Fibroblast of villous mesenchyme (primary cell): Measurements from ENCODE around the gene CRY1. TPM values are rescaled to one million over a fixed set of nuclear protein-coding genes. Genes with fewer than 3 reads are reported as not detected.

Experiments
- DNase-seq: peaks from one replicate; pipeline ENCODE4 v3.0.0-alpha.2; 2010; ENCODE audit warnings: low read depth
- H3K4me3 ChIP-seq: 2 replicates; pipeline ENCODE4 v1.5.1; 2011; ENCODE audit warnings: low read depth, mild to moderate bottlenecking, low read length
- total RNA-seq: library from RNA; depleted of rRNA; stranded (reverse); fragments of >200 nt; gene quantifications from 2 replicates; pipeline ENCODE4 v1.2.3, GENCODE V29; 2012
- TF ChIP-seq, protein P1 (sequence below): IDR thresholded peaks from 2 replicates; pipeline ENCODE4 v1.5.1; 2012; ENCODE audit warnings: low read depth, mild to moderate bottlenecking, low read length; ENCODE audit not compliant: insufficient read depth

CRY1 gene
- total RNA-seq, 1 donor, result 25.5 TPM

DNA sequence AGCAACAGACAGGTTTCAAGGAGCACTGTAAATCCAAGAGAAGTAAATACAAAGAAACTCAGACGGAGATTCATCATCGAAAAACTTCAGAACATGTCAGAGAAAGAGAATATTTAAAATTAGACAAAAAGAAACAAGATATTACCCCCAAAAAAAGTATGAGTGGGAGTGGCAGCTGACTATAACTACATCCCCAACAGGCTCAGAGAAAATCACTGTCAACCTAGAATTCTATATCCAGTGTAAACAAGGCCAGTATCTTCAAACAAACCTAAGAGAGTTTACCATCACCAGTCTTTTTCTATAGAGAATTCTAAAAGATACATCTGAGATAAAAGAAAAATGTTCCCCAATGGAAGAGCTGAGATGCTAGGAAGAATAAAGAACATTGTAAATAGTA, 39.6 kb downstream of the CRY1 start:
- no peak overlapping the region for H3K4me3 ChIP-seq
- TF ChIP-seq, protein P1, sequence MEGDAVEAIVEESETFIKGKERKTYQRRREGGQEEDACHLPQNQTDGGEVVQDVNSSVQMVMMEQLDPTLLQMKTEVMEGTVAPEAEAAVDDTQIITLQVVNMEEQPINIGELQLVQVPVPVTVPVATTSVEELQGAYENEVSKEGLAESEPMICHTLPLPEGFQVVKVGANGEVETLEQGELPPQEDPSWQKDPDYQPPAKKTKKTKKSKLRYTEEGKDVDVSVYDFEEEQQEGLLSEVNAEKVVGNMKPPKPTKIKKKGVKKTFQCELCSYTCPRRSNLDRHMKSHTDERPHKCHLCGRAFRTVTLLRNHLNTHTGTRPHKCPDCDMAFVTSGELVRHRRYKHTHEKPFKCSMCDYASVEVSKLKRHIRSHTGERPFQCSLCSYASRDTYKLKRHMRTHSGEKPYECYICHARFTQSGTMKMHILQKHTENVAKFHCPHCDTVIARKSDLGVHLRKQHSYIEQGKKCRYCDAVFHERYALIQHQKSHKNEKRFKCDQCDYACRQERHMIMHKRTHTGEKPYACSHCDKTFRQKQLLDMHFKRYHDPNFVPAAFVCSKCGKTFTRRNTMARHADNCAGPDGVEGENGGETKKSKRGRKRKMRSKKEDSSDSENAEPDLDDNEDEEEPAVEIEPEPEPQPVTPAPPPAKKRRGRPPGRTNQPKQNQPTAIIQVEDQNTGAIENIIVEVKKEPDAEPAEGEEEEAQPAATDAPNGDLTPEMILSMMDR, result no peak
- no peak for DNase-seq

DNA sequence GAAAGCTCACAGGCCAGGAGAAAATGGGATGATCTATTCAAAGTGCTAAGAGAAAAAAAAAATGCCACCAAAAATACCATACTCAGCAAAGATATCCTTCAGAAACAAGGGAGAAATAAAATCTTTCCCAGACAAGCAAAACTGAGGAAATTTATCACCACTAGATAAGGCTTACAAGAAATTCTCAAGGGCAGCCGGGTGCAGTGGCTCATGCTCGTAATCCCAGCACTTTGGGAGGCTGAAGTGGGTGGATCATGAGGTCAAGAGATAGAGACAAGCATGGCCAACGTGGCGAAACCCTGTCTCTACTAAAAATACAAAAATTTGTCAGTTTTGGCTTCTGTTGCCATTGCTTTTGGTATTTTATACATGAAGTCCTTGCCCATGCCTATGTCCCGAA, 48.2 kb downstream of the CRY1 start:
- DNase-seq, result peak; percentile 69
- TF ChIP-seq, protein P1, result no peak
- H3K4me3 ChIP-seq, result no peak overlapping the region

DNA sequence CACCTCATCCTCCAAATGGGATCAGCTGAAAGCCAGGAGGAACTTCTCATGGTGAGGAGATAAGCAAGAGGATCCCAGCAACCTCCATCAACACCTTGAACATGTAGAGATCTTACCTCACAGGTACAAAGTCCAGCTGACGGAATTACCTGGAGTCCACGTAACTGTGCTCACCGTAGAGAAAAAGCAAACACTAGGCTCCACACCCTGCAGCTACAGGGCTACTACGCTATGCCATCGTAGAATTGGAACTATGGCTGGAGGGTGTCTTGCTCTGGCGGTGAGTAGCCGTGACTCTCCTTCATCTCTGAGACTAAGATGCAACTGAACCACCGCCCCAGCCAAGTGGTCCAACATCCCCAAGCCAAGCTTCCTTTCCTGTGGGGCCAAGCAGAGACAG, 50.5 kb downstream of the CRY1 start:
- no peak overlapping the region for H3K4me3 ChIP-seq
- TF ChIP-seq, protein P1, result no peak
- DNase-seq, result no peak

DNA sequence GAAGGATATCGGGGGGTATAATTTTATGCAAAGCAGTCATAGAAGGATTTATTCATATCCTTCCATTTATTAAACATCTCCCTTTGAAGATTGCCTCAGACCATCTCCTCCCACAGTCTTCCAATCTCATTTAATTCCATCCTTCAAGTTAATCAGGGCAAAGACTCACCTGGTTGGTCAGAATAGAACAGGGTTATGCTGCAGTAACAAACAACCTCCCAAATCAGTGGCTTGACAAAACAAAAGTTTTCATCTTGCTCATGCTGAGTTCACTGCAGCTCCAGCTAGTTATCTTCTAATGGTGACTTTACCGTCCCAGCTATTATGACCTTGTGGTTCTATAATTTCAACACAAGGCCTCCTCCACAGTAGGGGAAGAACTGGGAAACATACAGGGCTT, 57.6 kb downstream of the CRY1 start:
- TF ChIP-seq, protein P1, result no peak

DNA sequence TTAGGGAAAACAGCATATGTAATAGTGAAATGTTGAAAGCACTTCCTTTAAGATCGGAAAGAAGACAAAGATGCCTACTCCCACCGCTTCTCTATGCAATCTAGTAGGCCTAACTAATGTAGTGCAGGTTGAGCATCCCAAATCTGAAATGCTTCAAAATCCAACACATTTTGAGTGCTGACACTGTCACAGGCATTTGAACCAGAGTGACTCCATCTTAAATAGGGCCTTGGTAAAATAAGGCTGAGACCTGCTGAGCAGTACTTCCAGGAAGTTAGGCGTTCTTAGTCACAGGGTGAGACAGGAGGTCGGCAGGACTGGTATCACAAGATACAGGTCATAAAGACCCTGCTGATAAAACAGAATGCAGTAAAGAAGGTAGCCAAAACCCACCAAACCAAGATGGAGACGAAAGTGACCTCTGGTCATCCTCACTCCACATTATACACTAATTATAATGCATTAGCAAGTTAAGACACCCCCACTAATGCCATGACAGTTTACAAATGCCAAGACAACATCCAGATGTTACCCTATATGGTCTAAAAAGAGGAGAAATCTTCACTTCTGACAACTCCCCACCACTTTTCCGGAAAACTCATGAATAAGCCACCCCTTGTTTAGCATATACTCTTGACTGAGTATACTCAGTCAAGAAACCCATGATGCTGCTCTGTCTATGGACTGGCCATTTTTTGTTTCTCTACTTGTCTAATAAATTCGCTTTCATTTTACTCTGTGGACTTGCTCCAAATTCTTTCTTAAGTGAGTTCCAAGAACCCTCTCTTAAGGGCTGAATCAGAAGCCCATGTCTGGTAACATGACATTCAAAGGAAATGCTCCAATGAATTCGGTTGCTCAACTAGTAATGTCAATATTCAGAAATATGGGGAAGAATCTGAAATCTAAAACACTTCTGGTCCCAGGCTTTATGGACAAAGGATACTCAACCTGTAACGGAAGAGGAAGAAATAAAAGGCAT, 59.3 kb downstream of the CRY1 start:
- TF ChIP-seq, protein P1, result no peak
- no peak for DNase-seq

More for the DNA sequence above, 57.6 kb downstream of the CRY1 start:
- H3K4me3 ChIP-seq, result no peak overlapping the region
- DNase-seq, result no peak

DNA sequence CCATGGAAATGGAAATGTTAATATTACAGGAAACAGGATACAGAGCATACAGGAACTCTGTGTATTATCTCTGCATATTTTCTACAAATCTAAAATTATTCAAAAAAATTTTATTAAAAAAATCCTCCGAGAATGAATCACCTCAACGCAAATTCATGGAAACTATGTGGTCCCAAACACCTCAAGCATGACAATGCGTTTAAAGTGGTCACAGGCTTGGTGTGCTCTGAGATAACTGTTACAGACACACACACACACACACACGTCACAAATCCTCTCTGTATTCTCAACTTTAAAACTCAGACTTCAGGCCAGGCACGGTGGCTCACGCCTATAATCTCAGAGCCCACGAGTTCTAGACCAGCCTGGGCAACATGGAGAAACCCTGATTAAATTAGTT, 61.1 kb downstream of the CRY1 start:
- no peak for DNase-seq
- no peak overlapping the region for H3K4me3 ChIP-seq
- TF ChIP-seq, protein P1, result no peak

More for the DNA sequence above, 59.3 kb downstream of the CRY1 start:
- no peak overlapping the region for H3K4me3 ChIP-seq
